ENCODE results near the gene CCDC15.

Gene CCDC15

DNA sequence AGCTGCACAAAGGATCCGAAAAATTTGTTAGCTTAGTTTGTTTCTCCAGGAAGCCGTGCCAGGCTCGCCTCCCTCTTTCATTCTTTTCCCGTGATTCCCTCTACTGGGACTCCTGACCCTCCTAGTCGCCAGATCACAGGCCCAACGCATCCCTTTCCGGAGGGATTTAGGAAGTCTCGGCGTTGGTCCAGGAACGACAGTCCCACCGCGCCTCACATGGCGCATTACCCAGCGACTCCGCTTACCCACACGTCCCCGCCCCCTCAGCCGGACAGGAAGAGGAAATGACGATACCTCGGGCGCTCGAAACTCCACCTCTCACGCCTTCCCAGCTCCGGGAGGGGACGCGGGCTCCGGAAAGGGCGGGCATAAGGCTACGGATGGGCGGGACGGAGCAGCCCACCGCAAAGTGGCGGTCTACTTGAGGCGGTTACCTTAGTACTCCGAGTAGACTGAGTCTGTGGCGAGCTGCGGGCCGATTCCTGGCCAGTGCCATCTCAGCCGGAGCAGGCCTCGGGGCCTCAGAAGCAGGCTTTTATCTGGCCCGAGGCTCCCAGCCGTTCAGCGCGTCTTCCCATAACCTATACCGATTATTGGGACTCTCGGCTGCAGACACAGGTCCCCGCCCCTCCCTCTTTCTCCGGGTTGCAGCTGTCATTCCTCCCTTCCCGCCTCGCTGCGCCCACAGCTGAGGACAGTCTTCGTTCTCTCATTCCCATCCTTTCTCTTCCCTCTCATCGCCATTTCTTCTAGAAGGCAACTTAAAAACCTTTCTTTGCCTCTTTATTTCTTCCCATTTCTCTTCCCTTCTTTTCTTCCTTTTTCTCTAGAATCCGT lies at the start of gene CCDC15:
TSS of gene CCDC15 (plus strand) at position 450 of the 837 bp plus-strand sequence. CDS start 531 bp downstream, outside the sequence.
- peak; percentile 93 for DNase-seq (ENCODE audit: low read depth)

DNA sequence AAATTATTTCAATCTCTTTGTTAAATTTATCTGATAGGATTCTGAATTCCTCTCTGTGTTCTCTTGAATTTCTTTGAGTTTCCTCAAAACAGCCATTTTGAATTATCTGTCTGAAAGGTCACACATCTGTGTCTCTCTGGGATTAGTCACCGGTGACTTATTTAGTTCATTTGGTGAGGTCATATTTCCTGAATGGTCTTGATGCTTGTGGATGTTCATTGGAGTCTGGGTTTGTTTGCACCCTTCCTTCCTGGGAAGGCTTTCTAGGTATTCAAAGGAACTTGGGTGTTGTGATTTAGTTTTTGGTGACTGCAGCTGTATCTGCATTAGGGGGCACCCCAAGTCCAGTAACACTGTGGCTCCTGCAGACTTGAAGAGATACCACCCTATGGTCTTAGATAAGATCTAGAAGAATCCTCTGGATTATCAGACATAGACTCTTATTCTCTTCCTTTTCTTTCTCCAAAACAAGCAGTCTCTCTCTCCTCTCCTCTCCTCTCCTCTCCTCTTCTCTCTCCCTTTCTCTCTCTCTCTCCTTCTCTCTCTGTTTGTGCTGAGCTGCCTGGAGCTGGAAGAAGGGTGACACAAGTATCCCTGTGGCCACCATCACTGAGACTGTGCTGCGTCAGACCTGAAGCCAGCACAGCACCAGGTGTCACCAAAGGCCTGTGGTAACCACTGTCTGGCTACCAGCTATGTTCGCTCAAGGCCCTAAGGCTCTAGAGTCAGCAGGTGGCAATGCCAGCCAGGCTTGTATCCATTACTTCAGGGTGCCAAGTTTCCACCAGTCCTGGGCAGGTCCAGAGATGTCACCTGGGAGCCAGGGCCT lies 38.2 kb upstream of the CCDC15 start:
- DNase-seq (ENCODE audit: low read depth): no peak

DNA sequence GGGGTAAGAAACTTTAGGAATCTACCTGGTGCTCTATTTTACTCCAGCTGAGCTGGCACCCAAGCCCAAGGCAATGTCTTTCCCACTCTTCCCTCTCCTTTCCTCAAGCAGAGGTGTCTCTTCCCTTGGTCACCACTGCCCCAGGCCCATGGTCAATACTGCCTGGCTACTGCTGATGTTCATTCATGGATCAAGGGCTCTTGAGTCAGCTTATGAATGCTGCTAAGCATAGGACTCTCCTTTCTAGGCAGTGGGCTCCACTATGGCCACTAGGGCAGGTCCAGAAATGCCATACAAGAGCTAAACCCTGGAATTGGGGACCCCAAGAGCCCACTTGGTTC lies 37.7 kb upstream of the CCDC15 start:
- no peak for DNase-seq (ENCODE audit: low read depth)

DNA sequence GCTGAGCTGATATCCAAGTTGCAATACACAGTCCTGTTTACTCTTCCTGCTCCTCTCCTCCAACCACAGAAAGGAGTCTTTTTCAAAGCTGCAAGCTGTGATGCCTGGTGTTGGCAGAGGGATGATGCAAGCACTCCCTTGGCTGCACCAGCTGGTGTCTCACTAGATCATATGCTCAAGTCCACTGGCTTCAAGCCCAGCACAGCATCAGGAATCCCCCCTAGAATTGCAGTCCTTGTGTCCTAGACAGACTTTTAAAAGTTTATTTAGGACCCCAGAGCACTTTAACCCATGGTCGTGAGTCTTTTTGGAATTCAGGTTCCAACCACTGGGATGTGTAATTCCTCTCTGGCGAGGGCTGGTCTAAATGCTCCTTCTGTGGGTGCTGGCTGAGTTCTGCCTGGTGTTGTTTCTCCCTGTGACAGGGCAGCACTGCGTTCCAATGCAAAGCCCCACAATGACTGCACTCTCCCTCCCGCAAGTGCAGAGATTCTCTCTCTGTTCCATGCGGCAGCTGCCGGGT lies 36.8 kb upstream of the CCDC15 start:
- no peak for DNase-seq (ENCODE audit: low read depth)

DNA sequence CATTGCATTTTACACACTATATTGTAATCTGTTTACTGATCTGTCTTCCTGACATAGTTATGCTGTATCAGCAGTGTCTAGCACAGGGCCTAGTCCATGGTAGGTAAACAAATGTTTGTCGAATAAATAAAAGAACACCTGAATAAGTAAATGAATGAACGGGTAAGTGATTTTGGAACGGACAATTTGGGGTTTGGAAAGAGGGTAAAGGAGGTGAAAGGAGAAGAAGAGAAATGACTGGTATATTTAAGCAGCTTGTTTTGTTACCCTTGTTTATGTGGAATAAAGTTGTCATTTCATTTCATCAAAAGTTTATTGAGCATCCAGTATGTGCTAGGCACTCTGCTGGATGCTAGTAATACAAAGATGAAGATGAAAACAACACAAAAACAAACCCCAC lies 35.1 kb upstream of the CCDC15 start, which contains the start of gene HEPN1:
TSS of gene HEPN1 (plus strand) at position 301 of the 400 bp plus-strand sequence.
- DNase-seq (ENCODE audit: low read depth): no peak

DNA sequence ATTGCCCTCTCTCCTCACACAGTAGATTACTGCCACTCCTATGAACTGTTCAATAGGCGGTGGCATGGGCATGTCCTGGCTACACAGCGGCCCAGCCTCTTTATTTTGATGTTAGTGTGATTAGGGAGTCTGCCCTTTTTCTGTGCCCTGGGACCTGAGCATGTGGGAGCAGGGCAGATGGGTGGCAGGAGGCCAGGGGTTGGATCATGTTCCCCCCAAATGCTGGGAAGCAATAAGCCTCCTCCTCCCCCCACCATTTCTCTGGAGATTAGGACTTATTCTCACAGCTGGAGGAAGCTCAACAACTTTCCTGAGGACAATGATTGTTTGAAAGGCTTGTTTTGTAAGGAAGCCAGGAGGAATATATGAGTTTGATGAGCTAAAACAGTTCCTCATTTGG lies 34.1 kb upstream of the CCDC15 start:
- no peak for DNase-seq (ENCODE audit: low read depth)

DNA sequence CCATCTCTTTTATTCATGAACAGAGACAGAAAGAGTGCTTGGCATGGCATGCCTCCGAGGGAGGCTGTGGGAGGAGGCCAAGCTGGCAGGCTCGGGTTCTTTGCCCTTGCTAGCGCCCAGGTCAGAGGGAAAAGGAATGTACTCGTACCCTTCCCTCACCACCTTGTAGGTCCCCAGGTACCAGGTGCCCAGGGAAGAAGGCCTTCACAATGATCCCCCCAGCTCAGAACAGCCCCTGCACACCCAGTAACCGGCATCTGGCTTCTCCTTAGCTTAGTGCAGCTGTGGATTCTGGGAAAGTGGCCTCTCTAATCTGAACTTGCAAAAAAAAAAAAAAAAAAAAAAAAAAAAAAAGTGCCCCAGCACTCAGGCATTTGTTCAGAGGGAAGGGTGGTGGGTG lies 33.6 kb upstream of the CCDC15 start:
- DNase-seq (ENCODE audit: low read depth): no peak

DNA sequence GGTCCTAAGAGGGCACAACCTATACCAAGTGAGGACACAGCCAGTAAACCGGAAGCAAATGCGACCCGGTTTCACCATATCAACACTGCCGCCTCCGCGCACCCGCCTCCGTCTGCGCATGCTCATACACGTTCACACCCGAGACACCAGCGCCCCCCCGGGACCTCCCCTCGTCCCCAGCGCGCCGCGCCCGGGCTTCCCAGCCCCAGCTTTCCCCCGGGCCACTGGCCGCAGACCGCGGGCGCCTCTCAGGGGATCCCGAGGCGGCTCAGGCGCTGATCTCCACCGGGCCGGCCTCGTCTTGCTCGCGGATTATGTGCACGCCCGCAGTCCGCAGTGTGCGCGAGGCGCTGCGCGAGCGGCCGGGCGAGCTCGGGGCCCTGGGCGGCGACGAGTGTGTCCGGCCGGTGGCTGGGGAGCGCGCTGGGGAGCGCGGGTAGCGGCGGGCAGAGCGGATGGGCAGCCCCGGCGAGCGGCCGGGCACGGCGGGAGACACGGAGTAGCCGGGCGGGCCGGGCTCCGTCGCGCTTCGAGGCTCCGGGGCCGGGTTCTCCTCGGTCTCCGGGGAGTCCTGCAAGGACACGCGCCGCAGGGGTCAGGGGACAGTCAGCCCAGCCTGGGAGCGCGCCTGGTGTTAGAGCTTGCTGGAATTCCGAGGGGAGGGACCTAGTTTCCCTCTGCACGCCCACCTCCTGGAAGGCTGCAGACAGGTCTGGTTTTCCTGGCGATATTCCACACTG lies 33.0 kb upstream of the CCDC15 start:
- peak; percentile 50 for DNase-seq (ENCODE audit: low read depth)

DNA sequence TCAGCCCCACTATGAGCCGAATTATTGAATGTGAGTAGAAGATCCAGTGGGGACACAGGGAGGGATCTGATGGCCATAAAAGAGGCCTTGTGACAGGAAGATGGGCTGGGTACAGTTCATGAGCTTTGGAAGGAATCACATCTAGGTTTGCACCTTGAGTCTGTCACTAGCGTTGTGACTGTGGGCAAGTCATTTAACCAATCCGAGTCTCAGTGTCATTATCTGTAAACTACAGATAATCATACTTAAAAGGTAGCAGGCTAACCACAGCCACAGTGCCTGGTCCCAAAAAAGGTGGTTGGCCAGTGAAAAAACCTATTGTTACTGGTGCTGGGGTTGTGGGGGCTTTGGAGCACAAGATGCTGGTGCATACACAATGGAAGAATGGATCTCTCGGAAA lies 31.2 kb upstream of the CCDC15 start:
- no peak for DNase-seq (ENCODE audit: low read depth)

DNA sequence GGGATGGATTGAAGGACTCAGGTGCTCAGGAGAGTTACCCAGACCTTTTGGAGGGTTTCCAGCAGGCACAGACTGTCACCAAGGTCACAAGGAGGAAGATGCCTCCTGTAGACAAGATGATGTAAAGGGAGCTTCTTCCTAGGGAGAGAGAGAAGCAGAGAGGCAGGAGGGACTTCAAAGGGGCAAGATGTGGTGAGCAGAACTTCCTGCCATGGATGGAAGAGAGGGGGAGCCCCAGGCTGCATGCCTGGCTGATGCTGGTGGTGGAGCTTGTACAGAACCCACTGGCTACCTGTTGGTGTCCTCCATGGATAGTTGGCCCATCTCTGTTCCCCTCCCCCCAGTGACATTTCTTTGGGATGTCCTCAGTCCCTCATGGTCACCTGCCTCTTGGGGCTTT lies 30.7 kb upstream of the CCDC15 start:
- DNase-seq (ENCODE audit: low read depth): no peak

DNA sequence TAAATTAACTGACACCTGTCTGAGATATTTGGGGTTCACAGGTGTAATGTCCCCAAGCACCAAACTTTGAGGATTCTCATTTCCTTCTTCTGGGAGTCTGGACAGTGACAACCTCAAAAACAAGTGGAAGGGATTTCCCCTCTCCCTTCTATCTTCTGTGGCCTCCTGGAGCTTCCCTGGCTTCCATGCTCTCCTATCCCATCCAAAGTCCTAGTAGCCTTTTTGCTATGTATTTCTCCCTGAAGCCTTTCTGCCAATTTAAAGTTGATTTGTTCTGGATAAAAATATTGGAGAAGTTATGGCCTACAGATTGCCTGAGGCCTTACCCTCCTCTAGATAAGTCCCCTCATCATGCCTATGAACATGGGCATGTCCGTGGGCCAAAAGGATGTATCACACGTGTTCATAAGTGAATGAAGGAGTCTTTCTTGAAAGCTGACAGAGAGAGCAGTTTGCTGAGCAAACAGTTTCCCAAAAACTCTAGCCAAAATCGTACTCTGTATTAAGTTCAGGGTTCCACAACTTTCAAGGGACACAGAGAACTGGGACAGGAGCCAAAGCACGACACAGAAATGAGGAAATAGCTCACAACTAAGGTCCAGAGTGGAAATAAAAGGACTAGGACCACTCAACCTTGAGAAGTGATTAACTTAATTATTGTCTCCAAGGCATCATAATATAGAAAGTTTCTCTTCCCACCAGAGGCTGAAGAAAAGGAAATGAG lies 24.9 kb upstream of the CCDC15 start:
- no peak for DNase-seq (ENCODE audit: low read depth)

- no peak for DNase-seq (ENCODE audit: low read depth)
Measured at GRCh38 chr11:124930799-124931198, 23.2 kb upstream of the CCDC15 start.

GRCh38 chr11:124934862-124935547 lies 19.0 kb upstream of the CCDC15 start:
- DNase-seq (ENCODE audit: low read depth): no peak

GRCh38 chr11:124935548-124936514 lies 18.2 kb upstream of the CCDC15 start, which contains the start of gene HEPACAM:
HEPACAM (minus strand) TSS chr11:124936047; CDS start chr11:124936006, 41 bp downstream.
- no peak for DNase-seq (ENCODE audit: low read depth)

GRCh38 chr11:124937336-124937935 lies 16.6 kb upstream of the CCDC15 start:
- no peak for DNase-seq (ENCODE audit: low read depth)

- DNase-seq (ENCODE audit: low read depth): no peak
Measured at GRCh38 chr11:124938206-124938765, 15.7 kb upstream of the CCDC15 start.

DNA sequence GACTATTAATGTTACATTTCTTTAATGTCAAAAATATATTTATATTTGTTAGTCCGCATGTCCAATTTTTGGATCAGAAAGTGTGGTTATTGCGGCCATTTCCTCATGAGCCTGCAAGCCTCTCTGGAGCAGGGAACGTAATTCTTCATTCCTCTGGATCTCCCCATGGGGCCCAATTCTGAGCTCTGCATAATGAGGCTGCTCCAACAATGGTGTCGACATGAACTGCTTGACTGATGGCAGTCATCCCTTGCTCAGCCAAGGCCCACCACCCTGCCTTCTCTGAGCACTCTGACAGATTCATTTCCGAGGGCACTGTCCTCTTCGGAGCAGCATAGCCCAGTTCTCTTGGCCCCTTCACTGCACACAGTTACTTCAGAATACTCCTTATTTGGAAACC lies 15.0 kb upstream of the CCDC15 start:
- no peak for DNase-seq (ENCODE audit: low read depth)

DNA sequence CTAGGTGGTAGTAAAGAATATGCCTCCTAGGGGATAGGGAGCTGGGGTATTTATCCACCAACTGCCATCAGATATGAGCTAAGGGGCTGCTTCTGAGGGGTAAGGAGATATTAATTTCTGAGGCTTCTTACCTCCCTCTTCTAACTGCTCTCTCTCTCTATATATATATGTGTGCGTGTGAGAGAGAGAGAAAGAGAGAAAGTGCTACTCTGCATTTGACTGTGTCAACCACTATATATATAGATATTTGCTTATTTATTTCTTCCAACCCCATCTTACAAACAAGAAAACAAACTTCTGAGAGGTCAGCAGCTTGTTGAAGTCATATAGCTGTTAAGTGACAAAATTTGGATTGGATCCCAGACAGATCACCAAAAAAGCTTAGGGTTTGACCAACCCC lies 12.3 kb upstream of the CCDC15 start:
- DNase-seq (ENCODE audit: low read depth): no peak

Data from stimulated activated CD8-positive, alpha-beta memory T cell treated with anti-CD3 and anti-CD28 coated beads, Interleukin-7, amount 100 ng/mL, for 24 hours (primary cell).